ENCODE results near the gene PTAR1.

PTAR1 gene

DNA sequence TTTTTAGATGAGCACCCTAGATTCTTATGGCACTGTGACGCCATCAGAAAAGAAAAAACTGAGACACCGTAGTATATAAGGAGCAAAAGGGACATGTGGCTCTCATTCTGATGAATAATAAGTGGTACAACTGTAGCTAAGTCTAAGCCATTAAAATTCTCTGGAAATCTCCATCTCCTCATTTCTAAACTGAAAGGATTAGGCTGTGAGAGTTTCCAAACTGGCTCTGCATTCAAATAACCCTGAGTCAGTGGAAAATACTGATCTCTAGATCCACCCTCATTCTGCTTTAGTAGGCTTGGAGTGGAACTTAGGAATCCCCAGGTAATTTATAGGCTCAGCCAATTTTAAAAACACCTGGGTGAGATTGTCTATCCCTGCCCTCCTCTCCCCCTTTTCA, 28.5 kb downstream of the PTAR1 start:
- DNase-seq, result no peak
- TF ChIP-seq EZH2phosphoT487 (IDR thresholded peaks at IDR 0.05; ENCODE audit: low read length) (no peak), EZH2 (optimal IDR thresholded peaks at IDR 0.05; ENCODE audit: low read depth, low read length) (no peak)
- TF ChIP-seq, protein P1, sequence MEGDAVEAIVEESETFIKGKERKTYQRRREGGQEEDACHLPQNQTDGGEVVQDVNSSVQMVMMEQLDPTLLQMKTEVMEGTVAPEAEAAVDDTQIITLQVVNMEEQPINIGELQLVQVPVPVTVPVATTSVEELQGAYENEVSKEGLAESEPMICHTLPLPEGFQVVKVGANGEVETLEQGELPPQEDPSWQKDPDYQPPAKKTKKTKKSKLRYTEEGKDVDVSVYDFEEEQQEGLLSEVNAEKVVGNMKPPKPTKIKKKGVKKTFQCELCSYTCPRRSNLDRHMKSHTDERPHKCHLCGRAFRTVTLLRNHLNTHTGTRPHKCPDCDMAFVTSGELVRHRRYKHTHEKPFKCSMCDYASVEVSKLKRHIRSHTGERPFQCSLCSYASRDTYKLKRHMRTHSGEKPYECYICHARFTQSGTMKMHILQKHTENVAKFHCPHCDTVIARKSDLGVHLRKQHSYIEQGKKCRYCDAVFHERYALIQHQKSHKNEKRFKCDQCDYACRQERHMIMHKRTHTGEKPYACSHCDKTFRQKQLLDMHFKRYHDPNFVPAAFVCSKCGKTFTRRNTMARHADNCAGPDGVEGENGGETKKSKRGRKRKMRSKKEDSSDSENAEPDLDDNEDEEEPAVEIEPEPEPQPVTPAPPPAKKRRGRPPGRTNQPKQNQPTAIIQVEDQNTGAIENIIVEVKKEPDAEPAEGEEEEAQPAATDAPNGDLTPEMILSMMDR (IDR thresholded peaks at IDR 0.05; ENCODE audit: low read length), result no peak
- no peak overlapping the region for H2AFZ ChIP-seq (ENCODE audit: low read length)
- no peaks in the 10 kb centered on the region for H3K9me3 ChIP-seq (replicated peaks; ENCODE audit: insufficient read depth, low read length)
- H3K36me3 ChIP-seq (replicated peaks; ENCODE audit: insufficient read depth, low read length), result 0 out of 2 replicates have a peak, but pooled peaks cover 8% of the 10 kb centered on the region
- H4K20me1 ChIP-seq (ENCODE audit: insufficient read depth, low read length), result no peaks in the 10 kb centered on the region
- no peaks in the 10 kb centered on the region for H3K27me3 ChIP-seq (replicated peaks; ENCODE audit: insufficient read depth, low read length)
- no peak overlapping the region for H3K4me3 ChIP-seq (ENCODE audit: low read length)
- H3K4me2 ChIP-seq (ENCODE audit: low read depth, low read length), result no peak overlapping the region
- no peaks in the 10 kb centered on the region for H3K79me2 ChIP-seq (ENCODE audit: low read length)
- no peak overlapping the region for H3K27ac ChIP-seq (ENCODE audit: low read length)
- no peaks in the 10 kb centered on the region for H3K9me2 ChIP-seq (replicated peaks; ENCODE audit: insufficient read depth, low read length)
- no peaks in the 10 kb centered on the region for H3K4me1 ChIP-seq (ENCODE audit: low read length)
- no peaks in the 10 kb centered on the region for H3F3A ChIP-seq (ENCODE audit: insufficient read depth, low read length)
- no peak overlapping the region for H3K9ac ChIP-seq (ENCODE audit: low read length)

DNA sequence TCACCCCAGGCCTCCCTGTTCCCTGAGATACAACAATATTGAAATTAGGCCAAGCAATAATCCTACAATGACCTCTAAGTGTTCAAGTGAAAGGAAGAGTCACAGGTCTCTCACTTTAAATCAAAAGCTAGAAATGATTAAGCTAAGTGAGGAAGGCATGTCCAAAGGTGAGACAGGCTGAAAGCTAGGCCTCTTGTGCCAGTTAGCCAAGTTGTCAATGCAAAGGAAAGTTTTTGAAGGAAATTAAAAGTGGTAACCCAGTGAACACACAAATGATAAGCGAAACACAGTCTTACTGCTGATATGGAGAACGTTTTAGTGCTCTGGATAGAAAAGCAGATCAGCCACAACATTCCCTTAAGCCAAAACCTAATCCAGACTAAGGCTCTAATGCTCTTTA, 39.8 kb downstream of the PTAR1 start:
- Histone ChIP-seq H3K36me3 (replicated peaks; ENCODE audit: insufficient read depth, low read length) (no peaks in the 10 kb centered on the region), H3K4me2 (ENCODE audit: low read depth, low read length) (no peak overlapping the region), H3K27me3 (replicated peaks; ENCODE audit: insufficient read depth, low read length) (no peaks in the 10 kb centered on the region), H4K20me1 (ENCODE audit: insufficient read depth, low read length) (no peaks in the 10 kb centered on the region), H3F3A (ENCODE audit: insufficient read depth, low read length) (no peaks in the 10 kb centered on the region), H3K4me3 (ENCODE audit: low read length) (no peak overlapping the region), H3K9me2 (replicated peaks; ENCODE audit: insufficient read depth, low read length) (no peaks in the 10 kb centered on the region), H3K9ac (ENCODE audit: low read length) (no peak overlapping the region), H3K9me3 (replicated peaks; ENCODE audit: insufficient read depth, low read length) (no peaks in the 10 kb centered on the region), H3K4me1 (ENCODE audit: low read length) (no peaks in the 10 kb centered on the region), H3K79me2 (ENCODE audit: low read length) (no peaks in the 10 kb centered on the region), H2AFZ (ENCODE audit: low read length) (no peak overlapping the region), H3K27ac (ENCODE audit: low read length) (no peak overlapping the region)
- no peak for DNase-seq
- TF ChIP-seq EZH2 (optimal IDR thresholded peaks at IDR 0.05; ENCODE audit: low read depth, low read length), result no peak
- no peak for TF ChIP-seq EZH2phosphoT487 (IDR thresholded peaks at IDR 0.05; ENCODE audit: low read length)
- TF ChIP-seq, protein P1 (IDR thresholded peaks at IDR 0.05; ENCODE audit: low read length), result no peak

DNA sequence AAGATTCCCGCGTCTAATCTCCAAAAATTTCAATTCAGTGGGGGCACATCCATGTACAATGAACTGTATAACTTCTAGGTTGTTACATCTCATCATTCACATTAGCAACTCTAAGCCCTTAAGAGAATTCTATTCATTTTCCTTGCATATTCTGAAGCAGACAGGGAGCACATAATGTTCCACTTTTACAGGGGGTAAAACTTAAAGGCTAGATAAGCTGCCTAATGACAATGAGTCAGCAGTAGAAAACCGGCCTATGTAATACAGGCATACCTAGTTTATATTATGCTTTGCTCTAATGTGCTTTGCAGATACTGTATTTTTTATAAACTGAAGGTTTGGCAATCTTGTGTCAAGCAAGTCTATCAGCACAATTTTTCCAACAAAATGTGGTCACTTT, 40.4 kb downstream of the PTAR1 start:
- Histone ChIP-seq H3K36me3 (replicated peaks; ENCODE audit: insufficient read depth, low read length) (no peaks in the 10 kb centered on the region), H3K27ac (ENCODE audit: low read length) (no peak overlapping the region)
- TF ChIP-seq EZH2 (optimal IDR thresholded peaks at IDR 0.05; ENCODE audit: low read depth, low read length), result no peak
- TF ChIP-seq, protein P1 (IDR thresholded peaks at IDR 0.05; ENCODE audit: low read length), result no peak
- TF ChIP-seq EZH2phosphoT487 (IDR thresholded peaks at IDR 0.05; ENCODE audit: low read length), result no peak

More for the DNA sequence above, 40.4 kb downstream of the PTAR1 start:
- Histone ChIP-seq H3K9ac (ENCODE audit: low read length) (no peak overlapping the region), H3K79me2 (ENCODE audit: low read length) (no peaks in the 10 kb centered on the region), H3K9me3 (replicated peaks; ENCODE audit: insufficient read depth, low read length) (no peaks in the 10 kb centered on the region), H3K4me1 (ENCODE audit: low read length) (no peaks in the 10 kb centered on the region), H4K20me1 (ENCODE audit: insufficient read depth, low read length) (no peaks in the 10 kb centered on the region), H2AFZ (ENCODE audit: low read length) (no peak overlapping the region), H3K4me3 (ENCODE audit: low read length) (no peak overlapping the region), H3K9me2 (replicated peaks; ENCODE audit: insufficient read depth, low read length) (no peaks in the 10 kb centered on the region), H3K27me3 (replicated peaks; ENCODE audit: insufficient read depth, low read length) (no peaks in the 10 kb centered on the region), H3K4me2 (ENCODE audit: low read depth, low read length) (no peak overlapping the region), H3F3A (ENCODE audit: insufficient read depth, low read length) (no peaks in the 10 kb centered on the region)
- no peak for DNase-seq

All from MM.1S (cell line).